GM18868 (cell line): ENCODE data around the gene HTR4.
A peak's percentile ranks its signal among the peaks of the same experiment; 100 is the strongest.
"Not testable (repeated sequence)": the region's sequence is repeated elsewhere in the genome, so short reads cannot be mapped to it uniquely, and the experiment has no call there.

Experiments
- ATAC-seq: cut with Tn5 transposase; IDR thresholded peaks from one replicate; pipeline ENCODE4 v1.9.1; 2021; ENCODE audit warnings: mild to moderate bottlenecking, moderate library complexity; ENCODE audit not compliant: unreplicated experiment

HTR4 gene, protein sequence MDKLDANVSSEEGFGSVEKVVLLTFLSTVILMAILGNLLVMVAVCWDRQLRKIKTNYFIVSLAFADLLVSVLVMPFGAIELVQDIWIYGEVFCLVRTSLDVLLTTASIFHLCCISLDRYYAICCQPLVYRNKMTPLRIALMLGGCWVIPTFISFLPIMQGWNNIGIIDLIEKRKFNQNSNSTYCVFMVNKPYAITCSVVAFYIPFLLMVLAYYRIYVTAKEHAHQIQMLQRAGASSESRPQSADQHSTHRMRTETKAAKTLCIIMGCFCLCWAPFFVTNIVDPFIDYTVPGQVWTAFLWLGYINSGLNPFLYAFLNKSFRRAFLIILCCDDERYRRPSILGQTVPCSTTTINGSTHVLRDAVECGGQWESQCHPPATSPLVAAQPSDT

GRCh38 chr5:148653836-148654781, at the start of gene HTR4:
HTR4 (minus strand) TSS chr5:148654527; CDS start chr5:148637014, 17,513 bp downstream.
- ATAC-seq, result no peak

DNA sequence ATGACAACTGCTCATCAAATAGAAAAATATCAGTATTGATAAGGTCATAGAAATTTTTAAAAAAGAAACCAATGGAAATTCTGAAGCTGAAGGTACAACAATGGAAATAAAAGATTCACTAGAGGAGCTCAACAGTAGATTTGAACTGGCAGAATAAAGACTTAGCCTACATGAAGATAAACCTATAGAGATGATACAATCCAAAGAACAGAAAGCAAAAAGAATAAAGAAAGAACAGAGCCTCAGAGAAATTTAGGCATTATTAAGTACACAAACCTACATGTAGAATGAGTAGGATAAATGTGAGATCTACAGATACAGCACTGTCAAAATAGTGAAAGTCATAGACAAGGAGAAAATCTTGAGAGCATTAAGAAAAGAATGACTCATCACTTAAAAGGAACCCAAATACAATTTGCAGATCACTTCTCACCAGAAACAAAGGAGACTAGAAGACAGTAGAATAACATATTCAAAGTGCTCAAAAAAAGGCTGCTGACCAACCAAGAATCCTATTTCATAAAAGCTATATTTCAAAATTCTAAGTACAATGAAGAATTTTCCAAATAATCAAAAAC, 47.8 kb upstream of the HTR4 start:
- no peak for ATAC-seq

DNA sequence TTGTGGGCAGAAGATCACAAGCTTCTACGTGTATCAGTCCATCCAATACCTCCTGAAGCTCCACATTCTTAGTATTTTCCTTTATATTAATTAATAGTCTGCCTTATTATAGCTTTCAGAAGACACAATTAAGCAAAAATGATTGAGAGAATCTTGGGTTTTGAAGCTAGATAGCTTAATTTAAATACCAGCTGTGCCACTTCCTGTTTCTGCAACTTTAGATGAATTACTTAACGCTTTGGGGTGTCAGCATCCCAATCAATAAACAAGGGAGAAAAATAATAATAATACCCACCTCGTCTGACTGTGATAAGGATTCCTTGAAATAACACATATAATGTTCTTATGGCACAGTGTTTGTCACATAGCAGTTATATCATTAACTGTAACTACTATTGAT, 44.7 kb upstream of the HTR4 start:
- ATAC-seq, result no peak

DNA sequence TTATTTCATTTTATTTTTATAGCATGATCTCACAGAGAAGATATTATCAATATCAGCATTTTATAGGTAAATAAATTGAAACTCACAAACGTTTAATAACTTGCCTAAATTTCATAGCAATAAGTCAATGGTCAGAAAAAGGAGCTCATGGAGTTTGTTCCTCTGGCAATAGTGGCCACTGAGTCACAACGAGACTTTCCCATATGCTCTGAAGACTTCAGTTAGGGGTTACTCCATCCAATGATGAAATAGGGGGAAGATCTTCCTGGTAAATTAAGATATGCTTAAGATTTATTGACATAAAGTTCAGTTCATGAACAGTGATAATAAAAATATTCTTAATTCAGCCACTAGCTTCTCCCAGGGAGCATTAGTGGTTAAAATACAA, 43.5 kb upstream of the HTR4 start:
- ATAC-seq, result no peak

DNA sequence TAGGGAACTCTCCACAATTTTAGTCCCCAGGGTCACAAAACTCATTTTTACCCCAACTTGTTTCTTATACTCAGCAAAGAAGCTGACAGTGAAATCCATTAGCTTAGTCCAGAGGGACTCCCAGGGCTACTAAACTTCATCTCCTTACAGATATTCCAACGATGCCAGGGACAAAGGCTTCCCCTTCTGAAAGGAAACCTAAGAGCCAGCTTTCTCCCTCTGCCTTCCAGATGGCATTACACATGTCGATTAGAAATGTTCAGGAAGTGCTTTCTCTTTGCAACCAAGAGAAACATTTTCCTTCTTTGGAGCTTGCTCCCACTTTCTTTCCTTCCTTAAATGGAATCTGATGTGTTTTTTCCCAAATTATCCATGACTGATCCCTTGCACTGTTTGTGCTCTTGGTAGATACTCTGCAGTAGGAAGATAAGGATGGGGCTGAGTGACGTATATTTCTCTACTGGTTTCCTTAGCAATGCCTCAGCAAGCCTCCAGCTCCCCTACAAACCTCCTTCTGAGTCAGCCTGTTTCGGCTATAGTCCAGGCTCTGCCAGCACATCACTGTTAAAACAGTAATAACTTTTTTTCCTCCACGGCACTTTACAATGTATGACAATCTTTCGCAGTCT, 43.0 kb upstream of the HTR4 start:
- ATAC-seq, result no peak

DNA sequence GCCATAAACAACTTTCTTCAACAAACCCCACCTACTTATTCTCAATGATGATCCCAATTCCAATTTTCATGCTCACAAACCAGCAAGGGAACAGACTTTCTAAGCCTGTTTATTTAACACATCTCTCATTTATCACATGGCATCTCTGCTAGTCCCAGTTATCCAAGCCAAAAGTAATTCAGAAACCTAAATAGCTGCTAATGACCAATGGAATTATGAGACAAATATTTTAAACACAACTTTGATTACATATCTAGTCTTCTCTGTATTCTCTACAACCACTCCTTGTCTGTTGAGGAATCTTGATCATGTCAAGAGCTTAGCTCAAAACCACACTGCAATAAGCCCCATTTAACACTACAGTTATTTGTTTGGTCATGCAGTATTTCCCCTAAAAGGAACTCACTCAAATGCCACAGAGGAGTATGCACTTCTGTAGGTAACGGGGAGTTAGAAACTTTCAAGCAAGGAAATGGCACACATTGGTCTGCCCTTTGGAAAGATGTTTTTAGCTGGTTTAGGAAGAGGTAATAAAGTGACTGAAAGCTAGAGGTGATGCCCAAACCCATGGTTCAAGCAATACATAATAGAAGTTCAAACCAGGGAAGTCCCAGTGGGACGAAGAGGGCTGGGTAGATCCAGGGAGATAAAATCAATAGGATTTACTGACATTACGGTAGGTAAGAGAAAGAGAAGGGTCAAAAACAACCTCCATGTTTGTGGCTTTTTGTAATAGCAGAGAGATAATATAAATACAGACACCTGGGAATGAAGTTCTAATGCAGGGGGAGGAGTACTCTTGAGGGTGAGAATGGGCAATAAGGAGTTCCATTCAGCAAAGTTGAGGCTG, 42.1 kb upstream of the HTR4 start:
- ATAC-seq, result no peak

GRCh38 chr5:148690945-148691344, 36.6 kb upstream of the HTR4 start:
- ATAC-seq, result no peak

GRCh38 chr5:148688787-148689186, 34.5 kb upstream of the HTR4 start:
- no peak for ATAC-seq

DNA sequence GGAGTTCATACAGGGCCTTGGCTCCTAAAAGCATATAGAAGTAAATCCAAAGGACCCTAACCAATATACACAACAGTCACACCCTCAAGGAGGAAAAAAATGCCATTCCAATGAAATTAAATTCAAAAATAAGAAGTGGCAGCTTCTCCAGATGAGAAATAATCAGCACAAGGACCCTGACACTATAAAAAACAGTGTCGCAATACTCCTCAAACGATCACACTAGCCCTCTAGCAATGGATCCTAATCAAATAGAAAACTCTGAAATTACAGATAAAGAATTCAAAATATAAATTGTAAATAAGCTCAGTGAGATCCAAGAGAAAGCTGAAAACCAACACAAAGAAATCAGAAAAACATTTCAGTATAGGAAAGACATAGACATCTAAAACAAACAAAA, 33.5 kb upstream of the HTR4 start:
- peak; percentile 8 for ATAC-seq

- ATAC-seq, result peak; percentile 98
These were observed 33.1 kb upstream of the HTR4 start for GRCh38 chr5:148687427-148687826.

GRCh38 chr5:148686660-148687059, 32.3 kb upstream of the HTR4 start:
- no peak for ATAC-seq

DNA sequence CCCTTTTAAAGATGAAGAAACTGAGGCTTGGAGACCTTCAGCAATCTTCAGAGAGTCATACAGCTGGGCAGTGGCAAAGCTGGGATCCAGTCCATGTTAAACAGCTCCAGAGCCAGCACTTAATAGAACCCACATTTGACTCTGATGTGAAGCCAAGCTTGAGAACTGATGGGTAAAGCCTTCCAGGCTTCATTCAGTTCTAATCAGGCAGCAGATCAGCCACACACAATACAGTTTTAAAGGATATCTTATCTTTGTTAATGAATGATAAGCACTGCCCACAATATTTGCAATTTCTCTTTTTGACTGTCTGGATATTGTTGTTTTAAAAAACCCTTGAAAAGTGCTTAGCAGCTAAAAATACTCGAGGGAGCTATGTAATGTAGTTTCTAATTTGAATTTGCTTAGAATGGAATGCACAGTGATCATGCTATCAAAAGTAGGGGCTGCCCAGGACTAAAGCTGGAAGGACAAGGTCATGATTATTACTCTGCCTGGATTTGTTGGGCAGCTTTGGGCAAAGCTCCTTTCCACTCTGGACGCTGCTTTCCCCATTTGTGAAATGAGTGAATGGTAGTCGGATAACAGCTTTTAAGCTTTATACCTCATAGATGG, 31.3 kb upstream of the HTR4 start:
- ATAC-seq, result no peak

GRCh38 chr5:148684528-148684927, 30.2 kb upstream of the HTR4 start:
- ATAC-seq, result no peak

- no peak for ATAC-seq
These were observed 29.3 kb upstream of the HTR4 start for GRCh38 chr5:148683651-148684050.

DNA sequence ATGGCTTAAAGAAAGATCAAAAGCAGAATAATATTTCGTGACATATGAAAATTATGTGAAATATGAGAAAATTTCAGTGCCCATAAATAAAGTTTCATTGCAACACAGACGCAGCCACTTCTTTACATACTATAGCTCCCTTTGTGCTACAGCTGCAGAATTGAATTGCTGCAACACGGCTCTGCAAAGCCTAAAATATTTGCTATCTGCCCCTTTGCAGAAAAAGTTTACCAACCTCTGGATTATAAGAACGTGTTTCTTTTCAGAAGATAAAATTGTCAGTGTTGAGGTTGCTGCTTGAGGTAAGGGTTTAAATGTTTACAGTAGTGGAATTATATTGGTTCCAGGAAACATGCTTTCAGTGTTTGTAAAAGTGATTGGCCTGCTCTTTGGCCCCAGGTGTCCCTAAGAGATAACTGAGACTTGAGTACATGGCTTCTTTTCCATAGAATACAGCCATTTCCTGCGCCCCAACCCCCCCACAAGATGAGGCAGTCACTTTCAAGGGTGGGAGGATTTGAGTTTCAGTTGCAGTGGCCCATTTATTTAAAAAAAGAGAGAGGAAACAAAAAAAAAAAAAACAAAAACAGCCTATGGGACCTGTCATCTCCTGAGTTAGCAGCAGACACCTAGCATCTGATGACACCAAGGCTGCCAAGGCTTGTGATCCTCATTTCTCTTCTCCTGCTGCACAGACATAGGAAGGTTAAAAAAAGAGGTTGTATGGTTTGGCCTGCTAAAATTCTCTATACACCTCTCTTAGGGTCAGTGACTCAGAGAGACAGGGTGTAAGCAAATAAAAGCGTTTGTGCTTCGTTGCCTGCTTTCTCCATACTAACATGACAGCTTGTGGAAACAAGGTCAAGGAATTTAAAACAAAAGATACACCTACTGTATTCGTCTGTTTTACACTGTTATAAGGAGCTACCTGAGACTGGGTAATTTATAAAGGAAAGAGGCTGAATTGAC, 28.0 kb upstream of the HTR4 start:
- ATAC-seq, result no peak

DNA sequence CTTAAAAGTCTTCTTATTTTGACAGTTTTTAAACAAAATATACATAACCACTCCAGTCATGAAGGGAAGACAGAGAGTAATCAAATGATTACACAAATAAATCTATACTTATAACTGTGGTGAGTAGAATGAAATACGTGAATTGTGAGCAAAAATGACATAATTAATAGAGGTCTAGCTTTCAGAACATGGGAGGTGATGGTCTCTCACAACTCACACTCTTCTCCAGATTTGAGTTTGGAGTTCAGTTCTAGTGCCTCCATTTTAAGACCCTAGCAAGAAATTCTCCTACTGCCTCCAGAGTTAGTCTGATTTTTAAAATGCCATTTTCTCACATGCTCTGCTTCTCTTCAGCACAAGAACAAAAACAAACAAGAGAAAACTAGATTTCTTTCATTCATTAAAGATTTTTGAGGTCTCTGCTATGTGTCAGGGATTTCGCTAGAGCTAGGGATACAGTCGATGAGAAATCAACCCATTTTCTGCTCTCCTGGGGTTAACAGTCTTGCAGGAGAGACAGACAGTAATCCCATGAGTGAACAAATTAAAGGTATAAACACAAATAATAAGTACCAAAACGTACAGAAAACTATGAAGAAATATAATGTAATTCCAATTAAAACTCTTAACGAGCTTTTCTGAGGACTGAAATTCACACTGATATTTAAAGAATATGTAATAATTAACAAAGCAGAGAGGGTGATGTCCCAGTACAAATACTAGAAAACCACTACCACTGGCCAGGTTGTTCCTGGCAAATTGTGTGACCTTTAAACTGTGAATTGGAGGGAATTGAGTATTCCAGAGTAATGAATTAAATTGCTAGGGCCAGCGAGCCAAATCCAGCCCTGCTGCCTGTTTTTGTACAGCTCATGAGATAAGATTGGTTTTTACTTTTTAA, 27.1 kb upstream of the HTR4 start:
- ATAC-seq, result no peak

DNA sequence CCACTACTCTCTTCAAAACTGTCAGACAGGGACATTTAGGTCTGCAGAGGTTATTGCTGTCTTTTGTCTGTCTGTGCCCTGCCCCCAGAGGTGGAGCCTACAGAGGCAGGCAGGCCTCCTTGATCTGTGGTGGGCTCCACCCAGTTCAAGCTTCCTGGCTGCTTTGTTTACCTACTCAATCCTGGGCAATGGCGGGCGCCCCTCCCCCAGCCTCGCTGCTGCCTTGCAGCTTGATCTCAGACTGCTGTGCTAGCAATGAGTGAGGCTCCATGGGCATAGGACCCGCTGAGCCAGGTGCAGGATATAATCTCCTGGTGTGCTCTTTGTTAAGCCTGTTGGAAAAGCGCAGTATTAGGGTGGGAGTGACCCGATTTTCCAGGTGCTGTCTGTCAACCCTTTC, 19.4 kb upstream of the HTR4 start:
- not testable (repeated sequence) for ATAC-seq

GRCh38 chr5:148666353-148666752, 12.0 kb upstream of the HTR4 start:
- no peak for ATAC-seq
